Esophagus (tissue), 2 donors: ENCODE measurements around the gene HTR7. TPM values are rescaled to one million over a fixed set of nuclear protein-coding genes. Genes with fewer than 3 reads are reported as not detected.
"Not testable (repeated sequence)": the region's sequence is repeated elsewhere in the genome, so short reads cannot be mapped to it uniquely, and the experiment has no call there.

ENCODE experiments used
- H3K27ac ChIP-seq, 2 donors: one replicate each; pipeline ENCODE4 v1.5.1; 2013; ENCODE audit warnings: low read depth in 2 of 2, mild to moderate bottlenecking in 2 of 2, inconsistent platforms in 1 of 2, low read length in 1 of 2, moderate library complexity in 1 of 2
- H3K27me3 ChIP-seq, 2 donors: one replicate each; pipeline ENCODE4 v1.6.1; 2013; ENCODE audit warnings: low read length in 2 of 2, control low read depth in 1 of 2, mild to moderate bottlenecking in 1 of 2; ENCODE audit not compliant: insufficient read depth in 2 of 2, control insufficient read depth in 1 of 2
- H3K36me3 ChIP-seq, 2 donors: one replicate each; pipeline ENCODE4 v1.6.1; 2013; ENCODE audit warnings: low read length in 1 of 2; ENCODE audit not compliant: control insufficient read depth in 2 of 2, insufficient read depth in 2 of 2
- H3K4me1 ChIP-seq, 2 donors: one replicate each; pipeline ENCODE4 v1.6.1; 2013; ENCODE audit warnings: low read length in 1 of 2; ENCODE audit not compliant: control insufficient read depth in 2 of 2, insufficient read depth in 2 of 2
- H3K4me3 ChIP-seq, 2 donors: one replicate each; pipeline ENCODE4 v1.5.1; 2013; ENCODE audit warnings: low read length in 2 of 2, mild to moderate bottlenecking in 2 of 2, low read depth in 1 of 2, moderate library complexity in 1 of 2
- H3K9me3 ChIP-seq, 2 donors: one replicate each; pipeline ENCODE4 v1.6.1; 2013; ENCODE audit warnings: mild to moderate bottlenecking in 2 of 2, low read depth in 1 of 2, low read length in 1 of 2, moderate library complexity in 1 of 2; ENCODE audit not compliant: control insufficient read depth in 2 of 2, insufficient read depth in 1 of 2
- WGBS, 2 donors: extraction: QIAGEN DNeasy Blood & Tissue Kit; methylation state at CpG; one replicate each; pipeline ENCODE4 v1.1.7; 2013; 5-methylcytosine and 5-hydroxymethylcytosine counted together
- polyA plus RNA-seq, 2 donors: library from polyadenylated mRNA; stranded (reverse); fragments of 200-250 nt; gene quantifications; one replicate each; pipeline ENCODE4 v1.2.3, GENCODE V29; 2013
- donor health status: healthy with polysubstance abuse.
- donor health status: Bipolar disorder and iron deficiency.

The HTR7 gene
- polyA plus RNA-seq, 2 donors: 0.10 to 0.21 TPM

- no peaks in the 10 kb centered on the region for H3K27me3 ChIP-seq
- H3K4me3 ChIP-seq: no peak overlapping the region
- H3K36me3 ChIP-seq: no peaks in the 10 kb centered on the region
- H3K9me3 ChIP-seq: no peaks in the 10 kb centered on the region
- H3K4me1 ChIP-seq: no peaks in the 10 kb centered on the region
- 80 to 83% methylated on average over 3 of the region's 3 CpGs for WGBS, 2 donors
- H3K27ac ChIP-seq: no peak overlapping the region
Observed at GRCh38 chr10:90845726-90846125, 12.1 kb downstream of the HTR7 start.

- no peaks in the 10 kb centered on the region for H3K4me1 ChIP-seq
- no peak overlapping the region for H3K27ac ChIP-seq
- H3K4me3 ChIP-seq: no peak overlapping the region
- H3K9me3 ChIP-seq: peaks cover 0 to 2% of the 10 kb centered on the region in 2 donors
- 79 to 84% methylated on average over 1 of the region's 1 CpG for WGBS, 2 donors
- H3K27me3 ChIP-seq: no peaks in the 10 kb centered on the region
- H3K36me3 ChIP-seq: no peaks in the 10 kb centered on the region
Observed at GRCh38 chr10:90842725-90843124, 15.1 kb downstream of the HTR7 start.

GRCh38 chr10:90837486-90837885 is 20.4 kb downstream of the HTR7 start:
- H3K27me3 ChIP-seq: no peaks in the 10 kb centered on the region
- no peaks in the 10 kb centered on the region for H3K4me1 ChIP-seq
- no peaks in the 10 kb centered on the region for H3K36me3 ChIP-seq
- H3K9me3 ChIP-seq: peaks cover 0 to 2% of the 10 kb centered on the region in 2 donors
- no peak overlapping the region for H3K4me3 ChIP-seq
- H3K27ac ChIP-seq: no peak overlapping the region
- 63 to 68% methylated on average over 1 of the region's 1 CpG for WGBS, 2 donors

- 56 to 60% methylated on average over 3 of the region's 3 CpGs for WGBS, 2 donors
- H3K27me3 ChIP-seq: no peaks in the 10 kb centered on the region
- no peak overlapping the region for H3K4me3 ChIP-seq
Observed at GRCh38 chr10:90834326-90834725, 23.5 kb downstream of the HTR7 start.

GRCh38 chr10:90832111-90832510 is 25.7 kb downstream of the HTR7 start:
- Histone ChIP-seq H3K4me3 (no peak overlapping the region), H3K9me3 (no peaks in the 10 kb centered on the region), H3K36me3 (no peaks in the 10 kb centered on the region), H3K27ac (no peak overlapping the region), H3K27me3 (no peaks in the 10 kb centered on the region), H3K4me1 (no peaks in the 10 kb centered on the region)
- WGBS, 2 donors: 88 to 90% methylated on average over 17 of the region's 17 CpGs

More at GRCh38 chr10:90834326-90834725, 23.5 kb downstream of the HTR7 start:
- no peaks in the 10 kb centered on the region for H3K36me3 ChIP-seq
- H3K27ac ChIP-seq: no peak overlapping the region
- H3K4me1 ChIP-seq: no peaks in the 10 kb centered on the region
- H3K9me3 ChIP-seq: peaks cover 0 to 2% of the 10 kb centered on the region in 2 donors

GRCh38 chr10:90822508-90822907 is 35.3 kb downstream of the HTR7 start:
- Histone ChIP-seq H3K4me1 (no peaks in the 10 kb centered on the region), H3K9me3 (peaks cover 0 to 4% of the 10 kb centered on the region in 2 donors), H3K36me3 (no peaks in the 10 kb centered on the region), H3K27ac (no peak overlapping the region), H3K27me3 (no peaks in the 10 kb centered on the region), H3K4me3 (no peak overlapping the region)
- 77 to 81% methylated on average over 1 of the region's 1 CpG for WGBS, 2 donors

- not testable (repeated sequence) for H3K9me3 ChIP-seq
Observed at GRCh38 chr10:90821864-90822263, 36.0 kb downstream of the HTR7 start.

GRCh38 chr10:90819911-90820310 is 37.9 kb downstream of the HTR7 start:
- Histone ChIP-seq H3K36me3 (no peaks in the 10 kb centered on the region), H3K27ac (no peak overlapping the region), H3K4me1 (peaks cover 0 to 2% of the 10 kb centered on the region in 2 donors), H3K27me3 (no peaks in the 10 kb centered on the region), H3K4me3 (no peak overlapping the region), H3K9me3 (peaks cover 0 to 4% of the 10 kb centered on the region in 2 donors)

More at GRCh38 chr10:90821864-90822263, 36.0 kb downstream of the HTR7 start:
- not testable (repeated sequence) for H3K27ac ChIP-seq, H3K4me1 ChIP-seq, H3K4me3 ChIP-seq, H3K27me3 ChIP-seq, H3K36me3 ChIP-seq
- WGBS, 2 donors: 52 to 54% methylated on average over 1 of the region's 1 CpG

- Histone ChIP-seq H3K27ac (no peak overlapping the region), H3K36me3 (no peaks in the 10 kb centered on the region), H3K27me3 (no peaks in the 10 kb centered on the region), H3K4me3 (no peak overlapping the region), H3K9me3 (peaks cover 0 to 4% of the 10 kb centered on the region in 2 donors), H3K4me1 (peaks cover 0 to 2% of the 10 kb centered on the region in 2 donors)
- WGBS, 2 donors: 11 to 55% methylated on average over 1 of the region's 1 CpG
Observed at GRCh38 chr10:90818736-90819135, 39.1 kb downstream of the HTR7 start.

GRCh38 chr10:90817128-90817889 is 40.5 kb downstream of the HTR7 start:
- peak overlapping the region in 1 of 2 donors; percentile 33 for H3K27ac ChIP-seq

More at GRCh38 chr10:90817128-90817889, 40.5 kb downstream of the HTR7 start:
- Histone ChIP-seq H3K4me3 (no peak overlapping the region), H3K27me3 (no peaks in the 10 kb centered on the region), H3K36me3 (no peaks in the 10 kb centered on the region), H3K9me3 (peaks cover 0 to 4% of the 10 kb centered on the region in 2 donors), H3K4me1 (peaks cover 0 to 2% of the 10 kb centered on the region in 2 donors)
- 43 to 67% methylated on average over 2 of the region's 2 CpGs for WGBS, 2 donors
